HEK293 (cell line): ENCODE data around the gene CCDC142.

Experiments used
- BCL11B ChIP-seq: fragments of 450-650 bp; formaldehyde crosslinking; IDR thresholded peaks from 2 replicates; pipeline ENCODE4 v1.5.1; 2016; ENCODE audit warnings: low read depth, missing biosample characterization, missing genetic modification characterization
- EGR2 ChIP-seq: fragments of 450-650 bp; formaldehyde crosslinking; IDR thresholded peaks from 2 replicates; pipeline ENCODE4 v1.5.1; 2016; ENCODE audit warnings: low read depth, missing biosample characterization, missing genetic modification characterization
- HOXA7 ChIP-seq: sonication (generic); formaldehyde crosslinking; IDR thresholded peaks from 2 replicates; pipeline ENCODE4 v1.8.1; 2022; ENCODE audit warnings: missing genetic modification reagents, borderline replicate concordance
- HOXC10 ChIP-seq: sonication (generic); formaldehyde crosslinking; IDR thresholded peaks from 2 replicates; pipeline ENCODE4 v1.8.1; 2023; ENCODE audit warnings: mild to moderate bottlenecking, missing genetic modification reagents
- HOXD13 ChIP-seq: sonication (generic); formaldehyde crosslinking; IDR thresholded peaks from 2 replicates; pipeline ENCODE4 v1.8.0; 2022; ENCODE audit warnings: missing genetic modification reagents, borderline replicate concordance
- KLF7 ChIP-seq: fragments of 450-650 bp; formaldehyde crosslinking; IDR thresholded peaks from 2 replicates; pipeline ENCODE4 v1.5.1; 2016; ENCODE audit warnings: missing biosample characterization, missing genetic modification characterization, borderline replicate concordance
- KLF9 ChIP-seq: fragments of 450-650 bp; formaldehyde crosslinking; IDR thresholded peaks from 2 replicates; pipeline ENCODE4 v1.5.1; 2016; ENCODE audit warnings: missing biosample characterization, missing genetic modification characterization, low read depth
- OVOL3 ChIP-seq: fragments of 450-650 bp; formaldehyde crosslinking; IDR thresholded peaks from 2 replicates; pipeline ENCODE4 v1.5.1; 2016; ENCODE audit warnings: missing biosample characterization, missing genetic modification characterization
- SETDB1 ChIP-seq: IDR thresholded peaks from one replicate; pipeline ENCODE4 v1.6.1; 2017; ENCODE audit warnings: mild to moderate bottlenecking, low read length, moderate library complexity, mixed read lengths; ENCODE audit not compliant: insufficient read length
- TCF7L2 ChIP-seq: IDR thresholded peaks from 2 replicates; pipeline ENCODE4 v1.6.1; 2011; ENCODE audit warnings: low read depth, mild to moderate bottlenecking, inconsistent platforms, low read length, moderate library complexity, borderline replicate concordance
- YY1 ChIP-seq: fragments of 450-650 bp; formaldehyde crosslinking; IDR thresholded peaks from 2 replicates; pipeline ENCODE4 v1.5.1; 2018; ENCODE audit warnings: missing biosample characterization, missing genetic modification characterization
- ZBTB1 ChIP-seq: fragments of 450-650 bp; formaldehyde crosslinking; IDR thresholded peaks from 2 replicates; pipeline ENCODE4 v1.5.1; 2016; ENCODE audit warnings: missing biosample characterization, missing genetic modification characterization
- ZBTB26 ChIP-seq: fragments of 450-650 bp; formaldehyde crosslinking; optimal IDR thresholded peaks from 2 replicates; pipeline ENCODE3; 2016; ENCODE audit warnings: missing biosample characterization, mild to moderate bottlenecking, missing genetic modification characterization
- ZFP37 ChIP-seq: fragments of 450-650 bp; formaldehyde crosslinking; IDR thresholded peaks from 2 replicates; pipeline ENCODE4 v1.5.1; 2016; ENCODE audit warnings: missing biosample characterization, missing genetic modification characterization
- ZFP41 ChIP-seq: fragments of 450-650 bp; formaldehyde crosslinking; IDR thresholded peaks from 2 replicates; pipeline ENCODE4 v1.5.1; 2016; ENCODE audit warnings: missing biosample characterization, missing genetic modification characterization, borderline replicate concordance
- ZIC2 ChIP-seq: fragments of 450-650 bp; formaldehyde crosslinking; IDR thresholded peaks from 2 replicates; pipeline ENCODE4 v1.5.1; 2016; ENCODE audit warnings: missing biosample characterization, missing genetic modification characterization
- ZNF114 ChIP-seq: fragments of 450-650 bp; formaldehyde crosslinking; IDR thresholded peaks from 2 replicates; pipeline ENCODE4 v1.5.0; 2017; ENCODE audit warnings: missing biosample characterization, missing genetic modification characterization
- ZNF140 ChIP-seq: fragments of 450-650 bp; formaldehyde crosslinking; IDR thresholded peaks from 2 replicates; pipeline ENCODE4 v1.5.1; 2016; ENCODE audit warnings: missing biosample characterization, missing genetic modification characterization
- ZNF174 ChIP-seq: fragments of 450-650 bp; formaldehyde crosslinking; IDR thresholded peaks from 2 replicates; pipeline ENCODE4 v1.5.0; 2017; ENCODE audit warnings: missing biosample characterization, mild to moderate bottlenecking, missing genetic modification characterization
- ZNF184 ChIP-seq: fragments of 450-650 bp; IDR thresholded peaks from 2 replicates; pipeline ENCODE4 v1.5.1; 2018; ENCODE audit warnings: missing biosample characterization, mild to moderate bottlenecking, missing genetic modification characterization
- ZNF473 ChIP-seq: fragments of 450-650 bp; formaldehyde crosslinking; IDR thresholded peaks from 2 replicates; pipeline ENCODE4 v1.5.1; 2017; ENCODE audit warnings: missing biosample characterization, missing genetic modification characterization
- ZNF544 ChIP-seq: fragments of 450-650 bp; formaldehyde crosslinking; IDR thresholded peaks from 2 replicates; pipeline ENCODE4 v1.5.0; 2017; ENCODE audit warnings: missing biosample characterization, missing genetic modification characterization
- ZNF571 ChIP-seq: fragments of 450-650 bp; formaldehyde crosslinking; IDR thresholded peaks from 2 replicates; pipeline ENCODE4 v1.5.0; 2017; ENCODE audit warnings: missing biosample characterization, missing genetic modification characterization
- ZNF585B ChIP-seq: fragments of 450-650 bp; formaldehyde crosslinking; IDR thresholded peaks from 2 replicates; pipeline ENCODE4 v1.5.1; 2016; ENCODE audit warnings: missing biosample characterization, missing genetic modification characterization
- ZNF596 ChIP-seq: fragments of 450-650 bp; IDR thresholded peaks from 2 replicates; pipeline ENCODE4 v1.5.0; 2018; ENCODE audit warnings: missing biosample characterization, mild to moderate bottlenecking, missing genetic modification characterization, moderate library complexity
- ZNF610 ChIP-seq: fragments of 450-650 bp; formaldehyde crosslinking; IDR thresholded peaks from 2 replicates; pipeline ENCODE4 v1.5.1; 2016; ENCODE audit warnings: missing biosample characterization, missing genetic modification characterization, borderline replicate concordance
- ZNF707 ChIP-seq: fragments of 450-650 bp; formaldehyde crosslinking; IDR thresholded peaks from 2 replicates; pipeline ENCODE4 v1.5.1; 2016; ENCODE audit warnings: missing biosample characterization, missing genetic modification characterization
- ZNF76 ChIP-seq: fragments of 450-650 bp; formaldehyde crosslinking; IDR thresholded peaks from 2 replicates; pipeline ENCODE4; 2016; ENCODE audit warnings: low read depth, missing biosample characterization, missing genetic modification characterization, borderline replicate concordance
- ZNF776 ChIP-seq: fragments of 450-650 bp; formaldehyde crosslinking; IDR thresholded peaks from 2 replicates; pipeline ENCODE4 v1.5.0; 2017; ENCODE audit warnings: missing biosample characterization, missing genetic modification characterization, borderline replicate concordance
- ZNF777 ChIP-seq: fragments of 450-650 bp; formaldehyde crosslinking; IDR thresholded peaks from 2 replicates; pipeline ENCODE4 v1.5.1; 2017; ENCODE audit warnings: missing biosample characterization, missing genetic modification characterization, borderline replicate concordance
- ZNF785 ChIP-seq: fragments of 450-650 bp; formaldehyde crosslinking; IDR thresholded peaks from 2 replicates; pipeline ENCODE4 v1.5.1; 2016; ENCODE audit warnings: missing biosample characterization, missing genetic modification characterization
- ZNF843 ChIP-seq: fragments of 450-650 bp; formaldehyde crosslinking; IDR thresholded peaks from 2 replicates; pipeline ENCODE4 v1.5.1; 2016; ENCODE audit warnings: missing biosample characterization, missing genetic modification characterization
- ZSCAN30 ChIP-seq: fragments of 450-650 bp; IDR thresholded peaks from 2 replicates; pipeline ENCODE4 v1.5.1; 2018; ENCODE audit warnings: missing biosample characterization, mild to moderate bottlenecking, missing genetic modification characterization, moderate library complexity
- ZSCAN4 ChIP-seq: fragments of 450-650 bp; formaldehyde crosslinking; IDR thresholded peaks from 2 replicates; pipeline ENCODE4 v1.5.1; 2017; ENCODE audit warnings: missing biosample characterization, missing genetic modification characterization
- TF ChIP-seq, protein P1 (sequence below): fragments of 450-650 bp; formaldehyde crosslinking; IDR thresholded peaks from 2 replicates; pipeline ENCODE4 v1.5.1; 2016; ENCODE audit warnings: missing biosample characterization, missing genetic modification characterization
- TF ChIP-seq, protein P2 (sequence below): fragments of 450-650 bp; formaldehyde crosslinking; IDR thresholded peaks from 2 replicates; pipeline ENCODE4 v1.5.1; 2017; ENCODE audit warnings: missing biosample characterization, missing genetic modification characterization

The CCDC142 gene

GRCh38 chr2:74440378-74441169, 42.2 kb downstream of the CCDC142 start (continued):
- TF ChIP-seq, protein P1, sequence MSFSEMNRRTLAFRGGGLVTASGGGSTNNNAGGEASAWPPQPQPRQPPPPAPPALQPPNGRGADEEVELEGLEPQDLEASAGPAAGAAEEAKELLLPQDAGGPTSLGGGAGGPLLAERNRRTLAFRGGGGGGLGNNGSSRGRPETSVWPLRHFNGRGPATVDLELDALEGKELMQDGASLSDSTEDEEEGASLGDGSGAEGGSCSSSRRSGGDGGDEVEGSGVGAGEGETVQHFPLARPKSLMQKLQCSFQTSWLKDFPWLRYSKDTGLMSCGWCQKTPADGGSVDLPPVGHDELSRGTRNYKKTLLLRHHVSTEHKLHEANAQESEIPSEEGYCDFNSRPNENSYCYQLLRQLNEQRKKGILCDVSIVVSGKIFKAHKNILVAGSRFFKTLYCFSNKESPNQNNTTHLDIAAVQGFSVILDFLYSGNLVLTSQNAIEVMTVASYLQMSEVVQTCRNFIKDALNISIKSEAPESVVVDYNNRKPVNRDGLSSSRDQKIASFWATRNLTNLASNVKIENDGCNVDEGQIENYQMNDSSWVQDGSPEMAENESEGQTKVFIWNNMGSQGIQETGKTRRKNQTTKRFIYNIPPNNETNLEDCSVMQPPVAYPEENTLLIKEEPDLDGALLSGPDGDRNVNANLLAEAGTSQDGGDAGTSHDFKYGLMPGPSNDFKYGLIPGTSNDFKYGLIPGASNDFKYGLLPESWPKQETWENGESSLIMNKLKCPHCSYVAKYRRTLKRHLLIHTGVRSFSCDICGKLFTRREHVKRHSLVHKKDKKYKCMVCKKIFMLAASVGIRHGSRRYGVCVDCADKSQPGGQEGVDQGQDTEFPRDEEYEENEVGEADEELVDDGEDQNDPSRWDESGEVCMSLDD (tag by site-specific recombination) = peak; percentile 83
- TF ChIP-seq ZNF610 (tag by site-specific recombination) = peak; percentile 56; the same call in 1 of the 2 replicates
- TF ChIP-seq ZNF596 = no peak
- no peak for TF ChIP-seq ZNF776 (tag by site-specific recombination)
- peak; percentile 30; the same call in 1 of the 2 replicates for TF ChIP-seq ZIC2 (tag by site-specific recombination)
- no peak for TF ChIP-seq ZBTB1
- no peak for TF ChIP-seq ZNF184 (tag by site-specific recombination)
- TF ChIP-seq HOXA7 (CRISPR knock-in tag) = no peak
- no peak for TF ChIP-seq ZNF76
- no peak for TF ChIP-seq HOXC10 (CRISPR knock-in tag)
- TF ChIP-seq ZNF174 (tag by site-specific recombination) = no peak
- TF ChIP-seq KLF9 (tag by site-specific recombination) = peak; percentile 51; the same call in 1 of the 2 replicates
- TF ChIP-seq ZNF585B (tag by site-specific recombination) = no peak
- TF ChIP-seq KLF7 (tag by site-specific recombination) = peak; percentile 74; the same call in 1 of the 2 replicates
- no peak for TF ChIP-seq ZNF571 (tag by site-specific recombination)
- no peak for TF ChIP-seq OVOL3 (tag by site-specific recombination)
- no peak for TF ChIP-seq ZSCAN4
- TF ChIP-seq ZFP37 (tag by site-specific recombination) = no peak
- TF ChIP-seq, protein P2, sequence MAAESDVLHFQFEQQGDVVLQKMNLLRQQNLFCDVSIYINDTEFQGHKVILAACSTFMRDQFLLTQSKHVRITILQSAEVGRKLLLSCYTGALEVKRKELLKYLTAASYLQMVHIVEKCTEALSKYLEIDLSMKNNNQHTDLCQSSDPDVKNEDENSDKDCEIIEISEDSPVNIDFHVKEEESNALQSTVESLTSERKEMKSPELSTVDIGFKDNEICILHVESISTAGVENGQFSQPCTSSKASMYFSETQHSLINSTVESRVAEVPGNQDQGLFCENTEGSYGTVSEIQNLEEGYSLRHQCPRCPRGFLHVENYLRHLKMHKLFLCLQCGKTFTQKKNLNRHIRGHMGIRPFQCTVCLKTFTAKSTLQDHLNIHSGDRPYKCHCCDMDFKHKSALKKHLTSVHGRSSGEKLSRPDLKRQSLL = 0 out of 2 replicates have a peak, but pooled peaks have one; percentile 2
- no peak for TF ChIP-seq ZNF544 (tag by site-specific recombination)
- no peak for TF ChIP-seq ZNF777 (tag by site-specific recombination)
- TF ChIP-seq ZNF785 (tag by site-specific recombination) = no peak; the same call in 1 of the 2 replicates
- no peak for TF ChIP-seq ZNF140 (tag by site-specific recombination)
- TF ChIP-seq TCF7L2 = no peak; the same call in 1 of the 2 replicates
- no peak for TF ChIP-seq ZFP41 (tag by site-specific recombination)
- no peak for TF ChIP-seq BCL11B
- TF ChIP-seq ZNF843 (tag by site-specific recombination) = peak; percentile 53; the same call in 1 of the 2 replicates
- TF ChIP-seq ZSCAN30 (tag by site-specific recombination) = 0 out of 2 replicates have a peak, but pooled peaks have one; percentile 33
- TF ChIP-seq EGR2 (tag by site-specific recombination) = peak; percentile 80
- peak; percentile 35 for TF ChIP-seq ZBTB26 (tag by site-specific recombination)
- TF ChIP-seq ZNF473 (tag by site-specific recombination) = no peak
- TF ChIP-seq YY1 (tag by site-specific recombination) = no peak
- TF ChIP-seq ZNF707 = no peak
- no peak for TF ChIP-seq HOXD13 (CRISPR knock-in tag)
- TF ChIP-seq SETDB1 = no peak
- no peak for TF ChIP-seq ZNF114 (tag by site-specific recombination)
